Heart left ventricle (tissue), 16 donors: ENCODE measurements around the gene SCP2. TPM values are rescaled to one million over a fixed set of nuclear protein-coding genes. Genes with fewer than 3 reads are reported as not detected.
A peak's percentile ranks its signal among the peaks of the same experiment; 100 is the strongest.

Experiments used
- ATAC-seq, 4 donors: fragments of 200-7000 bp; cut with Tn5 transposase; one replicate each; pipeline ENCODE4 v1.9.1; 2020 to 2022; ENCODE audit warnings: moderate library complexity in 4 of 4, mild to moderate bottlenecking in 3 of 4, moderate number of reproducible peaks in 1 of 4
- DNase-seq, 5 donors: peaks; one replicate each; pipeline ENCODE4 v3.0.0-alpha.2; 2020
- H3K27ac ChIP-seq, 12 donors: fragments of 200-600 bp; sonication (generic) in 4 of 12; one replicate each; pipeline versions ENCODE4 v1.5.0 to v1.8.0; 2016 to 2022; ENCODE audit warnings: mild to moderate bottlenecking in 2 of 12
- H3K27me3 ChIP-seq, 9 donors: fragments of 200-600 bp; sonication (generic) in 2 of 9; one replicate each; pipeline versions ENCODE4 v1.5.1 to v1.8.0; 2016 to 2022; ENCODE audit warnings: mild to moderate bottlenecking in 3 of 9
- H3K36me3 ChIP-seq, 9 donors: fragments of 200-600 bp; sonication (generic) in 2 of 9; one replicate each; pipeline versions ENCODE4 v1.5.0 to v1.8.0; 2018 to 2022; ENCODE audit warnings: mild to moderate bottlenecking in 2 of 9
- H3K4me1 ChIP-seq, 12 donors: fragments of 200-600 bp; sonication (generic) in 4 of 12; one replicate each; pipeline versions ENCODE4 v1.5.0 to v1.8.0; 2016 to 2022; ENCODE audit warnings: mild to moderate bottlenecking in 3 of 12
- H3K4me3 ChIP-seq, 12 donors: fragments of 200-600 bp; sonication (generic) in 4 of 12; one replicate each; pipeline versions ENCODE4 v1.5.0 to v1.8.0; 2017 to 2022; ENCODE audit warnings: mild to moderate bottlenecking in 9 of 12, moderate library complexity in 4 of 12
- H3K9me3 ChIP-seq, 12 donors: fragments of 200-600 bp; sonication (generic) in 4 of 12; one replicate each; pipeline versions ENCODE4 v1.5.0 to v1.8.0; 2016 to 2022; ENCODE audit warnings: mild to moderate bottlenecking in 1 of 12
- CTCF ChIP-seq, 12 donors: fragments of 200-600 bp; sonication (generic) in 4 of 12; IDR thresholded peaks; one replicate each; pipeline versions ENCODE4 v1.5.0 to v1.8.0; 2018 to 2022; ENCODE audit warnings: antibody characterized with exemption in 12 of 12, mild to moderate bottlenecking in 5 of 12
- POLR2A ChIP-seq, 2 donors: fragments of 450-650 bp; IDR thresholded peaks; one replicate each; pipeline ENCODE4 v1.6.1; 2017; ENCODE audit warnings: antibody characterized with exemption in 2 of 2, mild to moderate bottlenecking in 2 of 2, moderate library complexity in 2 of 2
- WGBS, 4 donors: extraction: QIAGEN DNeasy Blood & Tissue Kit in 2 of 4; methylation state at CpG; one replicate each; pipeline versions ENCODE4 v1.1.5 to v1.1.7; 2013 to 2018; 5-methylcytosine and 5-hydroxymethylcytosine counted together
- intact Hi-C, 10 donors: fragments of 100-400 bp; cut with DNase I; formaldehyde crosslinking; loops; one replicate each; pipeline versions ENCODE4 v1.11.1 to v1.14.2; 2022
- long read RNA-seq, 3 donors: library from polyadenylated mRNA; unstranded; transcript quantifications; one replicate each; pipeline ENCODE4 v2.0.0, GENCODE V29; 2020 to 2021
- polyA plus RNA-seq, 2 donors: library from polyadenylated mRNA; stranded (reverse); fragments of 200-250 nt; gene quantifications; one replicate each; pipeline ENCODE4 v1.2.3, GENCODE V29; 2013
- total RNA-seq, 9 donors: library from RNA; depleted of rRNA in 2 of 9; stranded (reverse); fragments of >200 nt in 2 of 9; fragmentation: NEBNext Ultra II Directional in 3 of 9; extraction: Animal tissue kit (Norgen Biotek cat#: 25700) in 3 of 9; gene quantifications; one replicate each; pipeline versions ENCODE4 v1.1.0 to v1.2.4, GENCODE V29; 2016 to 2023
- donor health status: ischemic (EF 13 %, LVEDD 7.1; RV severe dilation, severe dysfunction).
- donor health status: healthy with polysubstance abuse.
- donor health status: DM: no; HTN: yes; CAD: no.
- donor health status: DM: no; HTN: no; CAD: no.
- donor health status: ischemic (EF 25% LVEDD 6.9; RV normal size, moderate dysfunction).
- donor health status: ischemic (EF 25% LVEDD 5.7; RV mildly dilated, moderate dysfunction).
- donor health status: healthy.
- donor health status: DM: yes; HTN: yes; CAD: no.
- donor health status: ischemic (EF 35%, LVEDD 5.7; RV mildly dilated, moderate dysfunction).
- donor health status: nonischemic (EF 11% LVEDD 7.7; RV severe dilation, severe dysfunction).
- donor health status: DM: yes; HTN: yes; CAD: no.
- donor health status: PGD.
- donor health status: ischemic (EF 29% LVEDD 5.4; RV normal size, mild dysfunction).
- donor health status: nonischemic (EF 23%, LVEDD 6.1; RV moderate dilation, normal function).

Gene SCP2
- total RNA-seq (100 to 1,000 TPM in 8 of 9 donors, 10 to 100 TPM in 1; 83.4 to 143 (median 132) TPM), polyA plus RNA-seq (100 to 1,000 TPM in 1 of 2 donors, 10 to 100 TPM in 1; 95.1 to 134 TPM)
- long read RNA-seq, donor 1, transcript SCP2-217 (12 exons, 1,101 nt): minor isoform, 12 of 284 reads
- long read RNA-seq, donor 1, transcript SCP2-207 (5 exons, 894 nt): minor isoform, 101 of 284 reads
- long read RNA-seq, donor 1, transcript SCP2-203 (16 exons, 2,811 nt): major isoform, 133 of 284 reads
- long read RNA-seq, donor 1, partial matches to known transcripts: 13 of 284 reads
- long read RNA-seq, donor 1, other reads (novel, unspliced or antisense): 18 of 284 reads
- long read RNA-seq, donor 2, transcript SCP2-201 (15 exons, 1,889 nt): minor isoform, 9 of 636 reads
- long read RNA-seq, donor 2, transcript SCP2-203 (16 exons, 2,811 nt): minor isoform, 190 of 636 reads
- long read RNA-seq, donor 2, transcript SCP2-207 (5 exons, 894 nt): major isoform, 330 of 636 reads
- long read RNA-seq, donor 2, transcript SCP2-217 (12 exons, 1,101 nt): minor isoform, 24 of 636 reads
- long read RNA-seq, donor 2, partial matches to known transcripts: 45 of 636 reads
- long read RNA-seq, donor 2, other reads (novel, unspliced or antisense): 28 of 636 reads
- long read RNA-seq, donor 3, transcript SCP2-203 (16 exons, 2,811 nt): minor isoform, 60 of 148 reads
- long read RNA-seq, donor 3, transcript SCP2-207 (5 exons, 894 nt): major isoform, 64 of 148 reads
- long read RNA-seq, donor 3, transcript SCP2-201 (15 exons, 1,889 nt): minor isoform, 5 of 148 reads
- long read RNA-seq, donor 3, partial matches to known transcripts: 6 of 148 reads
- long read RNA-seq, donor 3, other reads (novel, unspliced or antisense): 7 of 148 reads

GRCh38 chr1:52927212-52928014 is at the start of gene SCP2:
Gene SCP2, plus strand, starts transcription at chr1:52927276. Its CDS starts 121 bp downstream, at chr1:52927397.
- Histone ChIP-seq H3K36me3 (no peaks in the 10 kb centered on the region), H3K4me3 (peak within 1 kb of the TSS; percentile 43 to 90 (median 80)), H3K27ac (peak within 1 kb of the TSS; percentile 57 to 93 (median 82)), H3K27me3 (no peaks in the 10 kb centered on the region), H3K9me3 (no peaks in the 10 kb centered on the region), H3K4me1 (peaks cover 0 to 33% (median 16%) of the 10 kb centered on the region in 12 donors)
- WGBS, 4 donors: 0 to 1% (median 1%) methylated on average over 34 to 65 of the region's 65 CpGs
- peak; percentile 86 to 94 (median 88) for DNase-seq
- intact Hi-C loops: loop anchor here in 7 of 10 donors (5.0 to 10.0 kb wide), 5 partner anchors 223 to 270 kb away; partner anchors contain the start of genes COA7 (in 2 of the 7) and CPT2 (in 1 of the 7)
- TF ChIP-seq CTCF (IDR thresholded peaks at IDR 0.05) (no peak), POLR2A (IDR thresholded peaks at IDR 0.05) (peak in 1 of 2 donors; percentile 64)
- peak; percentile 89 to 97 (median 96) for ATAC-seq

- Histone ChIP-seq H3K9me3 (no peaks in the 10 kb centered on the region), H3K27me3 (no peaks in the 10 kb centered on the region), H3K27ac (no peak overlapping the region), H3K4me3 (no peak overlapping the region), H3K4me1 (no peaks in the 10 kb centered on the region), H3K36me3 (no peaks in the 10 kb centered on the region)
- intact Hi-C loops: no loop called here
- WGBS, 4 donors: 93 to 96% (median 94%) methylated on average over 3 of the region's 3 CpGs
- ATAC-seq: no peak
- no peak for DNase-seq
- TF ChIP-seq CTCF (IDR thresholded peaks at IDR 0.05): no peak
- no peak for TF ChIP-seq POLR2A (IDR thresholded peaks at IDR 0.05)
These were observed 49.5 kb upstream of the SCP2 start for GRCh38 chr1:52877554-52877953.

GRCh38 chr1:52880206-52880605 is 46.9 kb upstream of the SCP2 start:
- Histone ChIP-seq H3K4me1 (no peaks in the 10 kb centered on the region), H3K36me3 (no peaks in the 10 kb centered on the region), H3K27me3 (no peaks in the 10 kb centered on the region), H3K4me3 (no peak overlapping the region), H3K9me3 (no peaks in the 10 kb centered on the region), H3K27ac (no peak overlapping the region)
- DNase-seq (no peak), ATAC-seq (no peak)
- 87 to 95% (median 93%) methylated on average over 2 of the region's 2 CpGs for WGBS, 4 donors
- TF ChIP-seq CTCF (IDR thresholded peaks at IDR 0.05) (no peak), POLR2A (IDR thresholded peaks at IDR 0.05) (no peak)
- intact Hi-C loops: loop anchor here in 1 of 10 donors (10.0 kb wide), 1 partner anchor 45 kb away; no protein-coding TSS in a partner anchor
